SK-N-SH (cell line): Measurements from ENCODE around the gene CCDC167. TPM values are rescaled to one million over a fixed set of nuclear protein-coding genes. Genes with fewer than 3 reads are reported as not detected.

ENCODE experiments used
- CTCF ChIA-PET: fragments of 300-600, 350-600 bp; formaldehyde crosslinking; extraction: SDS; loops from one replicate; lab custom pipeline; 2021; lab: Yijun Ruan, JAX
- POLR2A ChIA-PET: fragments of 350-600 bp; sonication (Branson Sonifier 250); formaldehyde crosslinking; extraction: SDS; loops from one replicate; lab custom pipeline; 2020; ENCODE audit warnings: antibody characterized with exemption, inconsistent platforms; lab: Yijun Ruan, JAX
- DNase-seq: peaks from one replicate; pipeline ENCODE4 v3.0.0; 2012
- H2AFZ ChIP-seq: fragments of 200-600 bp; sonication (generic); 2 replicates; pipeline ENCODE4 v1.8.1; 2016; ENCODE audit warnings: antibody characterized with exemption, mild to moderate bottlenecking, low read depth
- H3F3A ChIP-seq: fragments of 200-600 bp; sonication (generic); replicated peaks from 2 replicates; pipeline ENCODE3; 2016; ENCODE audit warnings: antibody characterized with exemption, mild to moderate bottlenecking; ENCODE audit not compliant: insufficient read depth
- H3K27ac ChIP-seq, 2 experiments: fragments of 200-500 bp in 1 of 2; fragments of 200-600 bp in 1 of 2; sonication (Bioruptor generic) in 1 of 2; sonication (generic), shearing (Covaris generic) in 1 of 2; 2 replicates each; pipeline versions ENCODE4 v1.5.1 to v1.6.1; 2014 to 2016; ENCODE audit warnings: low read depth in 2 of 2, inconsistent platforms in 1 of 2, low read length in 1 of 2, mild to moderate bottlenecking in 1 of 2, mixed read lengths in 1 of 2
- H3K27me3 ChIP-seq: fragments of 200-600 bp; sonication (generic), shearing (Covaris generic); 2 replicates; pipeline ENCODE4 v1.6.1; 2016; ENCODE audit warnings: mixed run types; ENCODE audit not compliant: insufficient read depth
- H3K36me3 ChIP-seq, 2 experiments: fragments of 200-500 bp in 1 of 2; fragments of 200-600 bp in 1 of 2; sonication (Bioruptor generic) in 1 of 2; sonication (generic) in 1 of 2; replicated peaks in 1 of 2; 2 replicates each; pipeline versions ENCODE3 to v1.5.1; 2014 to 2016; ENCODE audit warnings: low read length in 1 of 2, mild to moderate bottlenecking in 1 of 2; ENCODE audit not compliant: insufficient read depth in 2 of 2, control insufficient read depth in 1 of 2
- H3K4me1 ChIP-seq, 2 experiments: fragments of 200-500 bp in 1 of 2; fragments of 200-600 bp in 1 of 2; sonication (Bioruptor generic) in 1 of 2; sonication (generic), shearing (Covaris generic) in 1 of 2; 2 replicates each; pipeline versions ENCODE4 v1.5.1 to v1.6.1; 2014 to 2016; ENCODE audit warnings: low read depth in 1 of 2, low read length in 1 of 2, mixed run types in 1 of 2; ENCODE audit not compliant: insufficient read depth in 2 of 2, control insufficient read depth in 1 of 2
- H3K4me2 ChIP-seq: fragments of 200-600 bp; sonication (generic), shearing (Covaris generic); 2 replicates; pipeline ENCODE4 v1.6.1; 2017; ENCODE audit warnings: mixed run types
- H3K4me3 ChIP-seq, 2 experiments: fragments of 200-500 bp in 1 of 2; fragments of 200-600 bp in 1 of 2; sonication (Bioruptor generic) in 1 of 2; sonication (generic), shearing (Covaris generic) in 1 of 2; 2 replicates each; pipeline versions ENCODE4 v1.5.1 to v1.8.1; 2014 to 2016; ENCODE audit warnings: low read depth in 2 of 2, inconsistent platforms in 1 of 2, low read length in 1 of 2, mild to moderate bottlenecking in 1 of 2, mixed read lengths in 1 of 2, moderate library complexity in 1 of 2
- H3K79me2 ChIP-seq: fragments of 200-600 bp; sonication (generic); 2 replicates; pipeline ENCODE4 v1.8.1; 2017; ENCODE audit warnings: mild to moderate bottlenecking; ENCODE audit not compliant: insufficient read depth
- H3K9ac ChIP-seq: fragments of 200-600 bp; sonication (generic); 2 replicates; pipeline ENCODE4 v1.6.1; 2017; ENCODE audit warnings: mixed run types
- H3K9me2 ChIP-seq: fragments of 200-600 bp; sonication (generic); 2 replicates; pipeline ENCODE4 v1.6.1; 2017; ENCODE audit warnings: mixed run types
- H3K9me3 ChIP-seq: fragments of 200-600 bp; sonication (generic); 2 replicates; pipeline ENCODE4 v1.6.1; 2017; ENCODE audit warnings: mixed run types, mild to moderate bottlenecking, moderate library complexity
- H4K20me1 ChIP-seq: fragments of 200-600 bp; sonication (generic); 2 replicates; pipeline ENCODE4 v1.6.1; 2017; ENCODE audit warnings: mild to moderate bottlenecking, mixed run types; ENCODE audit not compliant: insufficient read depth
- EP300 ChIP-seq, 2 experiments: IDR thresholded peaks; 2 replicates each; pipeline versions ENCODE4 v1.4.0 to v1.6.1; 2012; ENCODE audit warnings: borderline replicate concordance in 1 of 2, low read depth in 1 of 2, low read length in 1 of 2
- FOSL2 ChIP-seq: IDR thresholded peaks from 2 replicates; pipeline ENCODE4 v1.4.0; 2012; ENCODE audit warnings: low read depth, mild to moderate bottlenecking, moderate library complexity, borderline replicate concordance
- FOXJ3 ChIP-seq: sonication (generic); formaldehyde crosslinking; IDR thresholded peaks from 2 replicates; pipeline ENCODE4 v1.5.1; 2020; ENCODE audit warnings: mild to moderate bottlenecking, missing genetic modification reagents
- FOXM1 ChIP-seq: IDR thresholded peaks from 2 replicates; pipeline ENCODE4 v1.4.0; 2012; ENCODE audit warnings: low read depth, mild to moderate bottlenecking
- JUND ChIP-seq: IDR thresholded peaks from 2 replicates; pipeline ENCODE4 v1.4.0; 2012
- MXI1 ChIP-seq: IDR thresholded peaks from 2 replicates; pipeline ENCODE4 v1.6.1; 2012; ENCODE audit warnings: mild to moderate bottlenecking, low read depth, low read length, improper control_type of control experiment
- PBX3 ChIP-seq: IDR thresholded peaks from 2 replicates; pipeline ENCODE4; 2012
- POLR2AphosphoS5 ChIP-seq: IDR thresholded peaks from 2 replicates; pipeline ENCODE4 v1.6.1; 2012; ENCODE audit warnings: low read depth, low read length
- RFX5 ChIP-seq: IDR thresholded peaks from 2 replicates; pipeline ENCODE4 v1.6.1; 2012; ENCODE audit warnings: mild to moderate bottlenecking, improper control_type of control experiment, low read length
- SIN3A ChIP-seq: IDR thresholded peaks from 2 replicates; pipeline ENCODE4 v1.6.1; 2012; ENCODE audit warnings: low read depth, mild to moderate bottlenecking, low read length, moderate library complexity, borderline replicate concordance
- SMC3 ChIP-seq: IDR thresholded peaks from 2 replicates; pipeline ENCODE4 v1.6.1; 2012; ENCODE audit warnings: low read depth, low read length, improper control_type of control experiment
- TCF12 ChIP-seq: IDR thresholded peaks from 2 replicates; pipeline ENCODE4 v1.4.0; 2012
- TEAD4 ChIP-seq: IDR thresholded peaks from 2 replicates; pipeline ENCODE4 v1.4.0; 2012; ENCODE audit warnings: mild to moderate bottlenecking, borderline replicate concordance; ENCODE audit not compliant: insufficient read depth
- WGBS: methylation state at CpG from one replicate; pipeline ENCODE4 v1.1.6; 2017; ENCODE audit warnings: low lambda C conversion rate; 5-methylcytosine and 5-hydroxymethylcytosine counted together
- polyA plus RNA-seq, 3 experiments: library from polyadenylated mRNA; depleted of rRNA; stranded (reverse); fragments of >200 nt; gene quantifications; 2 replicates each; pipeline ENCODE4 v1.2.3, GENCODE V29; 2012
- TF ChIP-seq, protein P1 (sequence below): IDR thresholded peaks from 2 replicates; pipeline ENCODE4 v1.6.1; 2012; ENCODE audit warnings: mild to moderate bottlenecking, low read depth, low read length, moderate library complexity

CCDC167 gene
- polyA plus RNA-seq, 1 of the 3 experiments (the other 2 are of a cell fraction): 49.1 TPM

DNA sequence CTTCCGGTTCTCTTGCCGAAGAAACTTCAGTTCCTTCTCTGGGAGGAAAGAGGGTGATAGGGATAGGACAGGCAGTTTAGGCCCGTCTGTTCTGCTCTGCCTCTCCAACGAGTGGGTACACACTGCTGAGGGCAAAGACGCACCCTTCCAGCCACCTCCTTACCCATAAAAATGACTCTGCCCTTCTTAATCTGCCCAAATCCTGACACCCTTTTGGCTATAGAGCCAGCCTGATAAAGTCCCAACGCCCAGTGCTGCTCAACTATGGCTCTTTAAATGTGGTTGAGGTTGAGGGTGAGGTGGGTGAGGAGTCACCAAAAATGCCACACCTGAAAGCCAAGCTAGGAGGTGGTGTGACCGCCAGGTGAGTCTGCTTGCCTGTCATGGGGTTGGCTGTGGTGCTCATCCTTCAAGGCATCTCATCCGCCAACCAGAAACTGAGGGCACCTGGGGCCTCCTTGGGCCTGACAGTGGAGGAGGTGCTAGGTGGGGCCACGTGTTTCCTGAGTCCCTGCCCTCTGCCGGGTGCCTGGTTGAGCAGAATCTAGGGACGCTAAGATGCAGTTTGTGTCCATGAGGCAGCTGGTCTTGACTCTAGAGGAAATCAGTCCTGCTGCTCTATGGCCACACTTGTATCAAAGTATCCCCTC, 16.3 kb downstream of the CCDC167 start (continued):
- TF ChIP-seq, protein P1, sequence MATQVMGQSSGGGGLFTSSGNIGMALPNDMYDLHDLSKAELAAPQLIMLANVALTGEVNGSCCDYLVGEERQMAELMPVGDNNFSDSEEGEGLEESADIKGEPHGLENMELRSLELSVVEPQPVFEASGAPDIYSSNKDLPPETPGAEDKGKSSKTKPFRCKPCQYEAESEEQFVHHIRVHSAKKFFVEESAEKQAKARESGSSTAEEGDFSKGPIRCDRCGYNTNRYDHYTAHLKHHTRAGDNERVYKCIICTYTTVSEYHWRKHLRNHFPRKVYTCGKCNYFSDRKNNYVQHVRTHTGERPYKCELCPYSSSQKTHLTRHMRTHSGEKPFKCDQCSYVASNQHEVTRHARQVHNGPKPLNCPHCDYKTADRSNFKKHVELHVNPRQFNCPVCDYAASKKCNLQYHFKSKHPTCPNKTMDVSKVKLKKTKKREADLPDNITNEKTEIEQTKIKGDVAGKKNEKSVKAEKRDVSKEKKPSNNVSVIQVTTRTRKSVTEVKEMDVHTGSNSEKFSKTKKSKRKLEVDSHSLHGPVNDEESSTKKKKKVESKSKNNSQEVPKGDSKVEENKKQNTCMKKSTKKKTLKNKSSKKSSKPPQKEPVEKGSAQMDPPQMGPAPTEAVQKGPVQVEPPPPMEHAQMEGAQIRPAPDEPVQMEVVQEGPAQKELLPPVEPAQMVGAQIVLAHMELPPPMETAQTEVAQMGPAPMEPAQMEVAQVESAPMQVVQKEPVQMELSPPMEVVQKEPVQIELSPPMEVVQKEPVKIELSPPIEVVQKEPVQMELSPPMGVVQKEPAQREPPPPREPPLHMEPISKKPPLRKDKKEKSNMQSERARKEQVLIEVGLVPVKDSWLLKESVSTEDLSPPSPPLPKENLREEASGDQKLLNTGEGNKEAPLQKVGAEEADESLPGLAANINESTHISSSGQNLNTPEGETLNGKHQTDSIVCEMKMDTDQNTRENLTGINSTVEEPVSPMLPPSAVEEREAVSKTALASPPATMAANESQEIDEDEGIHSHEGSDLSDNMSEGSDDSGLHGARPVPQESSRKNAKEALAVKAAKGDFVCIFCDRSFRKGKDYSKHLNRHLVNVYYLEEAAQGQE: no peak
- TF ChIP-seq FOSL2: no peak
- no peak for TF ChIP-seq SIN3A
- no peak for TF ChIP-seq POLR2AphosphoS5
- no peak for TF ChIP-seq TCF12

- POLR2A ChIA-PET: no interaction called here
- H3K36me3 ChIP-seq: peaks cover 10 to 60% of the 10 kb centered on the region in 2 experiments
Measured at GRCh38 chr6:37482606-37483251, 17.0 kb downstream of the CCDC167 start.

DNA sequence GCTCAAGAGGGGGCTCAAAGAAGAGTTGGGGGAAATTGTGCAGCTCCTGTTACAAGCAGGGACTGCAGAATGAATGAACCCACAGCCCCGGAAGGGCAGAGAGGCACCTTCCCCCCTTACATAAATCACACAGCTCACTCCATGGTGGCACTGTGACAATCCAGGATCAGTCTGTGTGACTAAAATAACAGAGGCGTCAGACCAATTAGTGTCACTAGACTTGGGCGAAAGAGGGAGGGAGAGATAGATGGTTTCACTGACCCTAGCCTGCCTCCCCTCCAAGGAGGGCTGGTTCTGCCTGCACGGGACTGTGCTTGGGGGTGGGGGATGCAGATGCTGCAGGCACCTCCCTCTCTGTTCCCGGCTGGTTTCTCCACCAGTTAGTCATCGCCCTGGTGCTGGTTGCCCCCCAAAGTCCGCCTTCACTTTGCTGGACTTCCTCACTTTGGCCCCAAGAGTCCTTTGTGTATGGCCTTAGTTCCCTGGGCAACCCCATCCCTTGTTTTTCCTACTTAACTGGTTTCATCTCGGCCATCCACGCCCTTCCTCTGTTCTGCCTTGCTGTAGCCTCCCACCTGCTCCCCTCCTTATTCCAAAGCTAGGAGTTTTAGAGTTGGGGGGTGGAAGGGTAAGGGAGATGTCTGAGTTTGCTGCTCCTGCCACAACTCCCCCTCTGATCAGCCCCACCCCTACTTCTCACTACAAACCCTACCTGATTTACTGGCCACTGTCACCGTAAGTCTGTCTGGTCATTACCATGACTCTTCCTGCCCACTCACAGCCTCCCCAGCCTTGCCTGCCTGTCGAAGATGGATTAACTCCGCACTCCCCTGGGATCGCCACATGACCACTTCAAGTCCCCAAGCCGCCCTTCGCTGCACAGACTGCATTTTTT, 17.7 kb downstream of the CCDC167 start:
- H3K79me2 ChIP-seq: no peaks in the 10 kb centered on the region
- H3K9ac ChIP-seq: no peak overlapping the region
- 93% methylated on average over 12 of the region's 15 CpGs for WGBS
- ChIA-PET POLR2A (interaction anchor here (1.0 to 1.8 kb wide), 2 partner anchors 22 to 84 kb away, joined by 3 to 4 read pairs; no protein-coding TSS in a partner anchor), CTCF (interaction anchor here (1.0 to 10.8 kb wide), 8 partner anchors 21 to 216 kb away, joined by 3 to 116 read pairs (median 4); partner anchors contain the start of gene MDGA1)
- H3K9me2 ChIP-seq: no peaks in the 10 kb centered on the region
- H4K20me1 ChIP-seq: no peaks in the 10 kb centered on the region
- no peak for DNase-seq
- H3K27ac ChIP-seq: no peak overlapping the region
- H3K4me1 ChIP-seq: peaks cover 0 to 12% of the 10 kb centered on the region in 2 experiments; a peak in 1 of 4 replicates
- H3K4me2 ChIP-seq: no peak overlapping the region
- H2AFZ ChIP-seq: no peak overlapping the region
- H3K27me3 ChIP-seq: no peaks in the 10 kb centered on the region
- no peak overlapping the region for H3K4me3 ChIP-seq
- no peaks in the 10 kb centered on the region for H3F3A ChIP-seq
- peaks cover 10 to 65% of the 10 kb centered on the region in 2 experiments for H3K36me3 ChIP-seq
- no peaks in the 10 kb centered on the region for H3K9me3 ChIP-seq
- TF ChIP-seq, protein P1: no peak
- no peak for TF ChIP-seq FOXJ3 (CRISPR knock-in tag)
- no peak for TF ChIP-seq MXI1
- TF ChIP-seq JUND: no peak
- no peak for TF ChIP-seq RFX5
- TF ChIP-seq PBX3: no peak
- TF ChIP-seq FOSL2: no peak
- TF ChIP-seq FOXM1: no peak
- no peak for TF ChIP-seq SMC3

More at GRCh38 chr6:37482606-37483251, 17.0 kb downstream of the CCDC167 start:
- H3K9me2 ChIP-seq: no peaks in the 10 kb centered on the region
- H3K9me3 ChIP-seq: no peaks in the 10 kb centered on the region
- no peak overlapping the region for H3K9ac ChIP-seq
- no peak overlapping the region for H3K4me3 ChIP-seq
- H2AFZ ChIP-seq: no peak overlapping the region
- no peak for DNase-seq
- peaks cover 0 to 18% of the 10 kb centered on the region in 2 experiments; a peak in 1 of 4 replicates for H3K4me1 ChIP-seq
- no peak overlapping the region for H3K4me2 ChIP-seq
- no peak for TF ChIP-seq TEAD4
- TF ChIP-seq EP300 (IDR thresholded peaks at IDR 0.05; ENCODE audit: borderline replicate concordance in 1 of 2, low read depth in 1 of 2, low read length in 1 of 2): no peak
- no peak for TF ChIP-seq FOXM1
- no peaks in the 10 kb centered on the region for H4K20me1 ChIP-seq
- CTCF ChIA-PET: interaction anchor here (1.0 to 10.8 kb wide), 4 partner anchors 20 to 215 kb away, joined by 3 to 116 read pairs (median 7); partner anchors contain the start of gene MDGA1
- H3K27me3 ChIP-seq: no peaks in the 10 kb centered on the region
- no peaks in the 10 kb centered on the region for H3K79me2 ChIP-seq
- WGBS: 86% methylated on average over 7 of the region's 10 CpGs
- no peak overlapping the region for H3K27ac ChIP-seq
- H3F3A ChIP-seq: no peaks in the 10 kb centered on the region
